ENCODE results near the gene AP2A2. TPM values are rescaled to one million over a fixed set of nuclear protein-coding genes. Genes with fewer than 3 reads are reported as not detected.
"Not testable (repeated sequence)": the region's sequence is repeated elsewhere in the genome, so short reads cannot be mapped to it uniquely, and the experiment has no call there.

The AP2A2 gene
- total and polyA plus RNA-seq, 2 of the 4 experiments (the other 2 are of a cell fraction), result 19.9 to 49.0 TPM

GRCh38 chr11:959608-960007 lies 33.9 kb downstream of the AP2A2 start:
- no peak overlapping the region for H4K91ac ChIP-seq (ENCODE audit: insufficient read depth, low read depth, low read length)
- no peak overlapping the region for H4K8ac ChIP-seq (ENCODE audit: low read depth in 2 of 2, low read length in 2 of 2)
- no peak overlapping the region for H2BK20ac ChIP-seq (ENCODE audit: low read depth, low read length)
- dilution Hi-C loops (cut with HindIII; ENCODE audit: low sequenced_read_pairs, unreplicated experiment) (no loop called here), in situ Hi-C loops (cut with MboI; ENCODE audit: low sequenced_read_pairs) (no loop called here), intact Hi-C loops (cut with micrococcal nuclease) (no loop called here)
- H3K9me3 ChIP-seq (ENCODE audit: control insufficient read depth, insufficient read depth, low read length), result no peaks in the 10 kb centered on the region
- H3K36me3 ChIP-seq (ENCODE audit: control insufficient read depth, insufficient read depth, low read length), result peaks cover 33% of the 10 kb centered on the region
- peaks cover 9% of the 10 kb centered on the region; the same call in 1 of the 2 replicates for H3K9me1 ChIP-seq (ENCODE audit: insufficient read depth, low read length)
- H3K27ac ChIP-seq (ENCODE audit: insufficient read depth, low read length), result no peak overlapping the region
- H2AK5ac ChIP-seq (ENCODE audit: low read depth, low read length), result no peak overlapping the region
- H2AK9ac ChIP-seq (replicated peaks; ENCODE audit: low read depth, low read length, poor library complexity), result no peak overlapping the region
- no peak overlapping the region for H4K5ac ChIP-seq (ENCODE audit: low read depth, low read length)
- no peak overlapping the region for H3K56ac ChIP-seq (ENCODE audit: extremely low read depth, insufficient read depth, low read length)
- peaks cover 42% of the 10 kb centered on the region for H4K20me1 ChIP-seq (ENCODE audit: insufficient read depth, low read length)
- H3K4ac ChIP-seq (ENCODE audit: low read depth, low read length), result no peak overlapping the region
- no peak overlapping the region for H3K4me3 ChIP-seq (ENCODE audit: insufficient read depth, low read depth, low read length)
- ChIA-PET CTCF (no interaction called here), POLR2A (ENCODE audit: unreplicated experiment) (no interaction called here)
- WGBS, 2 experiments (ENCODE audit: extremely low coverage in 2 of 2, insufficient read length in 1 of 2), result 50% methylated on average over 2 of the region's 10 CpGs; no CpG with 5 or more reads in 1 of the 2 experiments
- peaks cover 6% of the 10 kb centered on the region for H3K4me1 ChIP-seq (ENCODE audit: control insufficient read depth, insufficient read depth, low read length)
- H3K9ac ChIP-seq (ENCODE audit: low read depth, low read length), result no peak overlapping the region
- H3K79me1 ChIP-seq (ENCODE audit: low read depth in 1 of 2, low read length in 2 of 2), result peaks cover 26 to 65% of the 10 kb centered on the region in 2 experiments
- no peak for DNase-seq
- no peak overlapping the region for H3K18ac ChIP-seq (ENCODE audit: low read depth, low read length)
- no TSS peak for BruUV-seq (replicated peaks)
- H3K14ac ChIP-seq (replicated peaks; ENCODE audit: low read depth, low read length), result no peak overlapping the region
- H3K23ac ChIP-seq (ENCODE audit: low read depth, low read length), result no peak overlapping the region
- H2AFZ ChIP-seq (replicated peaks; ENCODE audit: low read length, poor library complexity), result no peak overlapping the region
- no peak overlapping the region for H2BK120ac ChIP-seq (ENCODE audit: low read depth, low read length)
- ATAC-seq (ENCODE audit: low read depth), result no peak
- no peak overlapping the region for H2BK15ac ChIP-seq (ENCODE audit: low read depth, low read length)
- no peak overlapping the region for H2BK5ac ChIP-seq (ENCODE audit: low read depth, low read length, poor library complexity, severe bottlenecking)
- no peaks in the 10 kb centered on the region for H3K27me3 ChIP-seq (ENCODE audit: control insufficient read depth, insufficient read depth, low read length)
- TF ChIP-seq MXI1 (IDR thresholded peaks at IDR 0.05; ENCODE audit: borderline replicate concordance, low read depth, low read length) (no peak), NFE2L2 (IDR thresholded peaks at IDR 0.05; ENCODE audit: low read depth, low read length) (no peak), CTCF (conservative IDR thresholded peaks at IDR 0.05; ENCODE audit: low read depth, low read length) (no peak), CHD1 (IDR thresholded peaks at IDR 0.05; ENCODE audit: low read depth, low read length) (no peak), FOS (IDR thresholded peaks at IDR 0.05; ENCODE audit: low read depth, low read length) (no peak)
- H3K4me2 ChIP-seq (ENCODE audit: low read depth, low read length), result no peak overlapping the region

- H4K91ac ChIP-seq (ENCODE audit: insufficient read depth, low read depth, low read length); H4K5ac ChIP-seq (ENCODE audit: low read depth, low read length); H2BK5ac ChIP-seq (ENCODE audit: low read depth, low read length, poor library complexity, severe bottlenecking); H2AFZ ChIP-seq (replicated peaks; ENCODE audit: low read length, poor library complexity); H3K9me1 ChIP-seq (ENCODE audit: insufficient read depth, low read length); H3K4me1 ChIP-seq (ENCODE audit: control insufficient read depth, insufficient read depth, low read length); H3K4me3 ChIP-seq (ENCODE audit: insufficient read depth, low read depth, low read length); H3K56ac ChIP-seq (ENCODE audit: extremely low read depth, insufficient read depth, low read length); H3K14ac ChIP-seq (replicated peaks; ENCODE audit: low read depth, low read length); H2BK120ac ChIP-seq (ENCODE audit: low read depth, low read length); H3K27ac ChIP-seq (ENCODE audit: insufficient read depth, low read length); H4K8ac ChIP-seq (ENCODE audit: low read depth in 2 of 2, low read length in 2 of 2); H3K4ac ChIP-seq (ENCODE audit: low read depth, low read length); dilution Hi-C loops (cut with HindIII; ENCODE audit: low sequenced_read_pairs, unreplicated experiment); H3K27me3 ChIP-seq (ENCODE audit: control insufficient read depth, insufficient read depth, low read length); H2AK5ac ChIP-seq (ENCODE audit: low read depth, low read length); H3K18ac ChIP-seq (ENCODE audit: low read depth, low read length); DNase-seq; CTCF ChIA-PET; H3K9me3 ChIP-seq (ENCODE audit: control insufficient read depth, insufficient read depth, low read length); POLR2A ChIA-PET (ENCODE audit: unreplicated experiment); ATAC-seq (ENCODE audit: low read depth); H3K4me2 ChIP-seq (ENCODE audit: low read depth, low read length); in situ Hi-C loops (cut with MboI; ENCODE audit: low sequenced_read_pairs); H2BK15ac ChIP-seq (ENCODE audit: low read depth, low read length); intact Hi-C loops (cut with micrococcal nuclease); H3K9ac ChIP-seq (ENCODE audit: low read depth, low read length); H2AK9ac ChIP-seq (replicated peaks; ENCODE audit: low read depth, low read length, poor library complexity); H2BK20ac ChIP-seq (ENCODE audit: low read depth, low read length); H3K23ac ChIP-seq (ENCODE audit: low read depth, low read length); BruUV-seq (replicated peaks): not testable (repeated sequence)
- Histone ChIP-seq H3K79me1 (ENCODE audit: low read depth in 1 of 2, low read length in 2 of 2) (peaks cover 19 to 63% of the 10 kb centered on the region in 2 experiments), H3K36me3 (ENCODE audit: control insufficient read depth, insufficient read depth, low read length) (peaks cover 36% of the 10 kb centered on the region), H4K20me1 (ENCODE audit: insufficient read depth, low read length) (peaks cover 36% of the 10 kb centered on the region)
- WGBS, 2 experiments (ENCODE audit: extremely low coverage in 2 of 2, insufficient read length in 1 of 2), result 79% methylated on average over 7 of the region's 18 CpGs; no CpG with 5 or more reads in 1 of the 2 experiments
Observed at GRCh38 chr11:961310-961920, 35.7 kb downstream of the AP2A2 start.

Measured in IMR-90 (cell line).